IPS-18c (cell line): ENCODE data around the gene PC.
"Not testable (repeated sequence)": the region's sequence is repeated elsewhere in the genome, so short reads cannot be mapped to it uniquely, and the experiment has no call there.

ENCODE experiments used
- H3K4me3 ChIP-seq: 2 replicates; pipeline ENCODE4 v1.7.0; 2013; ENCODE audit warnings: low read depth, mild to moderate bottlenecking, low read length, moderate library complexity; ENCODE audit not compliant: insufficient read depth
- H3K9me3 ChIP-seq: one replicate; pipeline ENCODE4 v1.6.1; 2013; ENCODE audit warnings: mild to moderate bottlenecking, low read length, moderate library complexity; ENCODE audit not compliant: control insufficient read depth, insufficient read depth

The PC gene

GRCh38 chr11:66823700-66824099 lies 134.5 kb downstream of the PC start:
- H3K9me3 ChIP-seq = peaks cover 2% of the 10 kb centered on the region
- no peak overlapping the region for H3K4me3 ChIP-seq

DNA sequence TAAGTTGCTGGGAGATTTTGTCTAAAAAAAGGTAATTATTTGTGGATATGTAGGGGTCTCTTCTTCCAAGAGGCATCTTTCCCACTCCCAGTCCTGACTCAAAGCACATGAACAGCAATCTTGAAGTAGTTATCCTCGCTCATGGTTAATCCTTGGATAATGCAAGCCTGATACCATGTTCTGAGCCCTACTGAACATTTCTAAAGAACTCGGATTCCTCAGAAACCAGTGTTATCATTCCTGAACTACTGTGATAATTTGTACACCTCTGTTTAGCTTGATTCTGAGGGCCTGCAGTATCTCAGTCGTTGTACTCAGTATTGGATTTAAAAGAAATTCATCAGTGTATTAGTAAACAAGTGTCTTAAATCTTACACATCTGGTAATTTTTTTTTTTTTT lies 137.3 kb downstream of the PC start:
- H3K9me3 ChIP-seq = no peaks in the 10 kb centered on the region

GRCh38 chr11:66820381-66820780 lies 137.8 kb downstream of the PC start:
- Histone ChIP-seq H3K9me3 (no peaks in the 10 kb centered on the region), H3K4me3 (no peak overlapping the region)

More for the DNA sequence above, 137.3 kb downstream of the PC start:
- no peak overlapping the region for H3K4me3 ChIP-seq

- H3K9me3 ChIP-seq = no peaks in the 10 kb centered on the region
- no peak overlapping the region for H3K4me3 ChIP-seq
These were observed 139.8 kb downstream of the PC start for GRCh38 chr11:66818231-66818955.

DNA sequence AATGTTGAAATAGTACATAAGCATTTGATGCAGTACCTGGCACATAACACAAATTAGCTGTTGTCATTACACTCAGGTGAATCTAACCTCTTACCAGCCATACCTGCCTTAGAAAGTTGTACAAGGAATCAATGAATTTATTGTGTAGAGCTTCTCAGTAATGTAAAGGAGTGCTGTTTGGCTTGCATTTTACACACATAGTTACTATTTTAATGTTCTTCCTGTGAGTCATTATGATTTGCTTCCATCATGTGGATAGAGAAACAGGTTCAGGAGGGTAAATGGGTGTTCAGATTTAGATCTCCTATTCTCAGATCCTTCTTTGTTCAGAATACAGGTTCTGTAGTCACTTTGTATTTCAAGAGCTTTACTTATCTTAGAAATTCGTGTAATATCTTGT lies 142.5 kb downstream of the PC start:
- no peaks in the 10 kb centered on the region for H3K9me3 ChIP-seq
- no peak overlapping the region for H3K4me3 ChIP-seq

DNA sequence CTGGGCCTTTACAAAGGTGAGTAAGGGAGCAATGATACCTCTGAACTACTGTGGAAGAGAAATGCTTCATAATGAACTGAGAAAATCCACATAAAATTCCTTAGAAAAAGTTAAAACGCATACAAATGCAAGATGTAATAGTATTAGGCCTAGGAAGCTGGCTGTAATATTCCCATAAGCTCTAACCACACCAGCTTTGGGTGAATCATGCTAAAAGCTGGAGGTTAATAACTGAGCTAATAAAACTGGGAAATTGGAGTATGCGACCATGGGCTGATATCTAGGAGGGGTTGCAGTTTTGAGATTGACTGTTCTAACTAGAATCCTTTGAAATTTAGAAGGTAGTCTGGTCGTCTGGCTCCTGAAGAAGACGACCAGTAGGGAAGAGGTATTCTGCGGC lies 143.5 kb downstream of the PC start:
- no peak overlapping the region for H3K4me3 ChIP-seq

GRCh38 chr11:66810576-66811185 lies 147.5 kb downstream of the PC start:
- Histone ChIP-seq H3K4me3 (no peak overlapping the region), H3K9me3 (no peaks in the 10 kb centered on the region)

More for the DNA sequence above, 143.5 kb downstream of the PC start:
- H3K9me3 ChIP-seq = no peaks in the 10 kb centered on the region

GRCh38 chr11:66809592-66809991 lies 148.6 kb downstream of the PC start:
- Histone ChIP-seq H3K9me3 (no peaks in the 10 kb centered on the region), H3K4me3 (no peak overlapping the region)

- Histone ChIP-seq H3K9me3 (no peaks in the 10 kb centered on the region), H3K4me3 (no peak overlapping the region)
These were observed 157.3 kb downstream of the PC start for GRCh38 chr11:66800720-66801428.

DNA sequence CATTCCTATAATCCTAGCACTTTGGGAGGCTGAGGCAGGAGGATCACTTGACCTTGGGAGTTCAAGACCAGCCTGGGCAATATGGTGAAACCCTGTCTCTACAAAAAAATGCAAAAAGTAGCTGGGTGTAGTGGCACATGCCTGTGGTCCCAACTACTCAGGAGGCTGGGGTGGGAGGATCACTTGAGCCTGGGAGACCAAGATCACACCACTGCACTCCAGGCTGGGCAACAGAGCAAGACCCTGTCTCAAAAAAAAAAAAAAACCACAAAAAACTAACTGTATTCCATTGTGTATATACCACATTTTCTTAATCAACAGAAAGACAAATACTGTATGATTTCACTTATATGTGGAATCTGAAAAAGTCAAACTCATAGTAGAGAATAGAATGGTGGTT lies 158.4 kb downstream of the PC start:
- not testable (repeated sequence) for H3K4me3 ChIP-seq, H3K9me3 ChIP-seq
